ENCODE measurements around the gene AUH. TPM values are rescaled to one million over a fixed set of nuclear protein-coding genes. Genes with fewer than 3 reads are reported as not detected.

Gene AUH
- total and polyA plus RNA-seq, 10 of the 15 experiments (the other 5 are each of a cell fraction or from before 2014, with no cell fraction given): 1.7 to 7.3 (median 4.6) TPM

DNA sequence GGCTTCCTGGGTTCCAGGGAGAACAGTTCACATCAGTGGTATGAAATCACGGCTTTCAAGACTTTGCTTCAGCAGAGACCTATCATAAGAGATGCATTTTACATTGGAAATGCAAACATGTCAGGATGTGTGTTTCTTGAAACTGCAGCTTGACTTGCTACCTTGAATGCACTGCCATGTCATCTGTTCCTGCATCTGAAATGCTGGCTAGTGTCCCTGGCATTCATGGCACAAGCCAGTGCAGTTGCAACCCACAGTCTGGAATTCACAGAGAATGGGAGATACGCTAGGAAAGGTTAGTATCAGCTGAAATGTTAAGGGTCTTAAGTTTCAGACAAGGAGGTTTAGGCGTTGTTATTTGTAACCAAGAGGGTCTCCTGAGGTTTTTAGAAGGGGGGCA lies 37.2 kb upstream of the AUH start:
- Histone ChIP-seq H3K4me3 (no peak overlapping the region), H3K27ac (ENCODE audit: control insufficient read depth, insufficient read depth) (no peak overlapping the region), H3K4me1 (ENCODE audit: control insufficient read depth, insufficient read depth, low read length) (peaks cover 9% of the 10 kb centered on the region), H3K79me2 (ENCODE audit: control insufficient read depth, insufficient read depth, low read length) (no peaks in the 10 kb centered on the region), H4K20me1 (ENCODE audit: control insufficient read depth, insufficient read depth) (no peaks in the 10 kb centered on the region), H3K9ac (ENCODE audit: control insufficient read depth, insufficient read depth, low read length) (no peak overlapping the region), H3K36me3 (ENCODE audit: control insufficient read depth in 2 of 2, insufficient read depth in 2 of 2, low read length in 1 of 2) (no peaks in the 10 kb centered on the region), H3K4me2 (ENCODE audit: control insufficient read depth, insufficient read depth) (no peak overlapping the region), H2AFZ (ENCODE audit: control insufficient read depth, low read depth, low read length) (no peak overlapping the region), H3K27me3 (replicated peaks in 1 of 2; ENCODE audit: control insufficient read depth in 2 of 2, insufficient read depth in 2 of 2, low read length in 1 of 2) (peaks cover 4 to 5% of the 10 kb centered on the region in 2 experiments; a peak in 3 of 4 replicates), H3K9me3 (replicated peaks; ENCODE audit: control insufficient read depth, insufficient read depth, low read length) (no peaks in the 10 kb centered on the region)
- ChIA-PET SMC1A (ENCODE audit: uncharacterized antibody, unreplicated experiment) (no interaction called here), RAD21 (ENCODE audit: unreplicated experiment) (no interaction called here), POLR2A (no interaction called here), CTCF (no interaction called here)
- DNase-seq (ENCODE audit: low read depth, low spot score) (no peak), ATAC-seq (no peak), FAIRE-seq (no peak)
- WGBS (ENCODE audit: insufficient coverage, insufficient replicate concordance, low lambda C conversion rate, missing lambda C conversion rate): 18% methylated on average over 3 of the region's 3 CpGs
- TF ChIP-seq CREB1 (IDR thresholded peaks at IDR 0.05; ENCODE audit: low read depth) (no peak), SMC3 (IDR thresholded peaks at IDR 0.05; ENCODE audit: borderline replicate concordance, low read length) (no peak), SMAD1 (IDR thresholded peaks at IDR 0.05; ENCODE audit: low read depth, partially characterized antibody) (no peak), ESRRA (IDR thresholded peaks at IDR 0.05; ENCODE audit: low read length) (no peak), NBN (IDR thresholded peaks at IDR 0.05) (no peak)
- TF ChIP-seq, protein P1, sequence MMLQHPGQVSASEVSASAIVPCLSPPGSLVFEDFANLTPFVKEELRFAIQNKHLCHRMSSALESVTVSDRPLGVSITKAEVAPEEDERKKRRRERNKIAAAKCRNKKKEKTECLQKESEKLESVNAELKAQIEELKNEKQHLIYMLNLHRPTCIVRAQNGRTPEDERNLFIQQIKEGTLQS (IDR thresholded peaks at IDR 0.05; ENCODE audit: borderline replicate concordance, extremely low read depth, low read depth, low read length): no peak
- TF ChIP-seq, protein P2, sequence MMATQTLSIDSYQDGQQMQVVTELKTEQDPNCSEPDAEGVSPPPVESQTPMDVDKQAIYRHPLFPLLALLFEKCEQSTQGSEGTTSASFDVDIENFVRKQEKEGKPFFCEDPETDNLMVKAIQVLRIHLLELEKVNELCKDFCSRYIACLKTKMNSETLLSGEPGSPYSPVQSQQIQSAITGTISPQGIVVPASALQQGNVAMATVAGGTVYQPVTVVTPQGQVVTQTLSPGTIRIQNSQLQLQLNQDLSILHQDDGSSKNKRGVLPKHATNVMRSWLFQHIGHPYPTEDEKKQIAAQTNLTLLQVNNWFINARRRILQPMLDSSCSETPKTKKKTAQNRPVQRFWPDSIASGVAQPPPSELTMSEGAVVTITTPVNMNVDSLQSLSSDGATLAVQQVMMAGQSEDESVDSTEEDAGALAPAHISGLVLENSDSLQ (IDR thresholded peaks at IDR 0.05): no peak
- no TSS peak for BruUV-seq (replicated peaks)
- intact Hi-C loops (cut with micrococcal nuclease; ENCODE audit: unreplicated experiment): no loop called here
- in situ Hi-C loops (cut with MboI): no loop called here
